DND-41 (cell line): ENCODE results near the gene ABI3.

Experiments used
- ATAC-seq: fragments of 200-7000 bp; cut with Tn5 transposase; 3 replicates; pipeline ENCODE4 v1.9.1; 2021; ENCODE audit warnings: low read depth; ENCODE audit not compliant: insufficient read depth
- DNase-seq: peaks from one replicate; pipeline ENCODE4 v3.0.0-alpha.2; 2020
- H2AFZ ChIP-seq: 2 replicates; pipeline ENCODE4 v1.6.0; 2012; ENCODE audit warnings: low read depth, low read length
- H3K27ac ChIP-seq: 2 replicates; pipeline ENCODE4 v1.5.1; 2012; ENCODE audit warnings: low read length, inconsistent platforms
- H3K27me3 ChIP-seq: fragments of 200-600 bp; sonication (generic); 2 replicates; pipeline ENCODE4 v1.6.0; 2012; ENCODE audit warnings: low read length, mild to moderate bottlenecking, inconsistent platforms; ENCODE audit not compliant: insufficient read depth, poor library complexity
- H3K36me3 ChIP-seq: 2 replicates; pipeline ENCODE4 v1.5.1; 2012; ENCODE audit warnings: low read length, inconsistent platforms; ENCODE audit not compliant: insufficient read depth
- H3K4me1 ChIP-seq: 2 replicates; pipeline ENCODE4 v1.5.1; 2012; ENCODE audit warnings: mild to moderate bottlenecking, low read length; ENCODE audit not compliant: insufficient read depth
- H3K4me2 ChIP-seq: 2 replicates; pipeline ENCODE4 v1.6.0; 2012; ENCODE audit warnings: mild to moderate bottlenecking, moderate library complexity, low read length, inconsistent platforms; ENCODE audit not compliant: insufficient read depth
- H3K4me3 ChIP-seq, 2 experiments: fragments of 200-600 bp in 1 of 2; shearing (Covaris generic) in 1 of 2; 2 replicates each; pipeline ENCODE4 v1.5.1; 2012 to 2016; ENCODE audit warnings: inconsistent platforms in 2 of 2, low read length in 2 of 2, mild to moderate bottlenecking in 2 of 2, low read depth in 1 of 2, moderate library complexity in 1 of 2
- H3K79me2 ChIP-seq: 2 replicates; pipeline ENCODE4 v1.6.0; 2012; ENCODE audit warnings: low read length, inconsistent platforms; ENCODE audit not compliant: insufficient read depth
- H3K9ac ChIP-seq: 2 replicates; pipeline ENCODE4 v1.6.0; 2012; ENCODE audit warnings: low read depth, mild to moderate bottlenecking, inconsistent platforms, low read length, moderate library complexity
- H3K9me3 ChIP-seq: 2 replicates; pipeline ENCODE4 v1.5.1; 2012; ENCODE audit warnings: low read length, moderate library complexity, mild to moderate bottlenecking, inconsistent platforms; ENCODE audit not compliant: insufficient read depth, severe bottlenecking
- H4K20me1 ChIP-seq: 2 replicates; pipeline ENCODE4 v1.6.0; 2012; ENCODE audit warnings: low read length; ENCODE audit not compliant: insufficient read depth
- EZH2 ChIP-seq: IDR thresholded peaks from 3 replicates; pipeline ENCODE4 v1.6.1; 2012; ENCODE audit warnings: borderline replicate concordance, low read depth, mild to moderate bottlenecking, moderate library complexity, low read length, inconsistent platforms; ENCODE audit not compliant: severe bottlenecking
- TF ChIP-seq, protein P1 (sequence below): IDR thresholded peaks from 2 replicates; pipeline ENCODE4 v1.5.1; 2012; ENCODE audit warnings: borderline replicate concordance, low read length, moderate library complexity, mild to moderate bottlenecking; ENCODE audit not compliant: poor library complexity, severe bottlenecking; ENCODE audit errors: extremely low read depth

The ABI3 gene

DNA sequence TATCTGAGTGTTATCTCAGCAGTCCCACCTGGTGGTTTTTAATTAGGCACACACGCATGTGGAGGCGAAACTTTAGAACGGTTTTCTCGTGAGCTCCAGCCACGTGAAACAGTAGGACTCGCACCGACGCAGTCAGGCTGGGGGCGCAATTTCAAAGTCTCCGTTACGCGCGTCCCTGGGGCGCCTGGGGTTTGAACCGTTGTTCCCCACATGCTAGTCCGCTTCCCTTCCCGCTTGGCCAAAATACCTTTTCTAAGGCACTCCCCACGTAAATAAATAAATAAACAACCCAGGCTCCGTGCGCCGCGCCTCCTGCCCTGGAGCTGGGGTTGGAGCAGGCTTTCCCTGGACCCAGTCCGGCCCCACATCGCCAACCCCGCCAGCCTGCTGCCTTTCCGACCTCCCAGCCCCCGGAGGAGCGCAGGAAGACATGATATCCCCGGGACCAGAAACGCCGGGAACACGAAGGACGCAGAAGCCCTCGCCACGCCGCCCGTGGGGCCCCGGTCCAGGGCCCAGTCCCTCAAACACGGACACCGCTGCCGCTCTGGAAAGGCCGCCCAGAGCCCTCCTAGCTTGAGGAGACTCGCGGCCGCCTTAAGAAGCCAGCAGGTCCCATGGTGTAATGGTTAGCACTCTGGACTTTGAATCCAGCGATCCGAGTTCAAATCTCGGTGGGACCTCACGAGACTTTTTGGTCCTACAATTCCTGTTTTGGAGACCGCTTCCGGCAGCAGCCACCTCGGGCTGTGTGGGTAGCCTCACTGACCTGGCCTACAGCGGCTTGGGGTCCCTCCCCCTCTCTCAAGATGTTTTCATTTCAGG, 18.4 kb upstream of the ABI3 start:
- Histone ChIP-seq H3K27ac (peak overlapping the region; percentile 96), H4K20me1 (no peaks in the 10 kb centered on the region), H3K27me3 (no peaks in the 10 kb centered on the region), H3K36me3 (no peaks in the 10 kb centered on the region), H3K9ac (peak overlapping the region; percentile 95), H2AFZ (peak overlapping the region; percentile 88), H3K4me1 (peaks cover 24% of the 10 kb centered on the region), H3K9me3 (no peaks in the 10 kb centered on the region), H3K4me2 (peak overlapping the region; percentile 68), H3K4me3 (peak overlapping the region; percentile 42 to 70), H3K79me2 (no peaks in the 10 kb centered on the region)
- DNase-seq, result peak; percentile 88
- ATAC-seq, result peak; percentile 52
- TF ChIP-seq EZH2, result no peak
- TF ChIP-seq, protein P1, sequence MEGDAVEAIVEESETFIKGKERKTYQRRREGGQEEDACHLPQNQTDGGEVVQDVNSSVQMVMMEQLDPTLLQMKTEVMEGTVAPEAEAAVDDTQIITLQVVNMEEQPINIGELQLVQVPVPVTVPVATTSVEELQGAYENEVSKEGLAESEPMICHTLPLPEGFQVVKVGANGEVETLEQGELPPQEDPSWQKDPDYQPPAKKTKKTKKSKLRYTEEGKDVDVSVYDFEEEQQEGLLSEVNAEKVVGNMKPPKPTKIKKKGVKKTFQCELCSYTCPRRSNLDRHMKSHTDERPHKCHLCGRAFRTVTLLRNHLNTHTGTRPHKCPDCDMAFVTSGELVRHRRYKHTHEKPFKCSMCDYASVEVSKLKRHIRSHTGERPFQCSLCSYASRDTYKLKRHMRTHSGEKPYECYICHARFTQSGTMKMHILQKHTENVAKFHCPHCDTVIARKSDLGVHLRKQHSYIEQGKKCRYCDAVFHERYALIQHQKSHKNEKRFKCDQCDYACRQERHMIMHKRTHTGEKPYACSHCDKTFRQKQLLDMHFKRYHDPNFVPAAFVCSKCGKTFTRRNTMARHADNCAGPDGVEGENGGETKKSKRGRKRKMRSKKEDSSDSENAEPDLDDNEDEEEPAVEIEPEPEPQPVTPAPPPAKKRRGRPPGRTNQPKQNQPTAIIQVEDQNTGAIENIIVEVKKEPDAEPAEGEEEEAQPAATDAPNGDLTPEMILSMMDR, result peak; percentile 58

DNA sequence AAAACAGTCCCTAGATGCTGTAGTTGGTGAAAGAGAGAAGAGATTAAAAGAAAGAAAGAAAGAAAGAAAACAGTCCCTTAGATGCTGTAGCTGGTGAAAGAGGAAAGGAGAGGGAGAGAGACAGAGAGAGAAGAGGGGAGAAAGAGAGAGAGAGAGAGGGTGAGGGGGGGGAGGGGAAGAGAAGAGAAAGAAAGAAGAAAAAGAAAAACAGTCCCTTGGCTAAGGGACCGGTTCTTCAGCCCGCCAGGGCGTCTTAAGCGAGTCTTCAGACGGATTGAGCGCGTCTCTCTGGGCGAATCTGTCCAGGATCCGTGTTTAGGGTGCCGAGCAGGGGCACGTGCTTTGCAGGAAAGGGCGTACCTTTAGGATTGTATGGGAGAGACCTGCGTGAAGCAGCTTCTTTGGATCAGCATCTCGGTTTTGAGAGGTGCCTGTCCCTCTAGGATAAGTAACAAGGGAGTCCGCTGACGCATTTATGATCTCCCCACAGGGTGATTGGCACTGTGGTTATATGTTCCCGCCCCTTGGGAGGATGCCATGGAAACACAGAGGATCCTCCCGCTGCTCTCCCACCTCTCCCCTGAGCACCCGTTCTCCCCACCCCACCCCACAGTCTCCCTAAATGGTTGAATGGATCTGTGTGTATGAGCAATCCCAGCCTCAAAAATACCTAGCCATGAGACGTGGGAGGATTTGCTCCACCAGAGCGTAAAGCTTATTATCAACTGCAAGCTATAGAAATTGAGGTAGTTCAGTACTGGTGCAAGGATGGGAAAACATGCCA, 16.8 kb upstream of the ABI3 start:
- H3K27ac ChIP-seq, result no peak overlapping the region
- H3K9me3 ChIP-seq, result no peaks in the 10 kb centered on the region
- peak overlapping the region; percentile 95 for H3K9ac ChIP-seq
- no peaks in the 10 kb centered on the region for H3K36me3 ChIP-seq
- ATAC-seq, result no peak
- H3K79me2 ChIP-seq, result no peaks in the 10 kb centered on the region
- peak overlapping the region; percentile 68 for H3K4me2 ChIP-seq
- H2AFZ ChIP-seq, result peak overlapping the region; percentile 85; the same call in 1 of the 2 replicates
- H3K27me3 ChIP-seq, result no peaks in the 10 kb centered on the region
- TF ChIP-seq, protein P1, result no peak
- TF ChIP-seq EZH2, result no peak
- H4K20me1 ChIP-seq, result no peaks in the 10 kb centered on the region
- H3K4me1 ChIP-seq, result peaks cover 24% of the 10 kb centered on the region
- no peak for DNase-seq
- H3K4me3 ChIP-seq, result peak overlapping the region; percentile 28 to 70; a peak in 3 of 4 replicates

DNA sequence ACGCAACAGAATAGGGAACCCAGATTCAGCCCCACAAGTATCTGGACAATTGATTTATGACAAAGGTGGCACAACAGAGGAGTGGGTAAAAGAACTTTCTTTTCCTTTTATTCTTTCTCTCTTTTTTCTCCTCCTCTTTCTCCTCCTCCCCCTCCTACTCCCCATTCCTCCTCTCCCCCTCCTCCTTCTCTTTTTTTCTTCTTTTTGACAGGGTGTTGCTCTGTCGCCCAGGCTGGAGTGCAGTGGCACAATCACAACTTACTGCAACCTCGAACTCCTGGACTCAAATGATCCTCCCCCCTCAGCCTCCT, 16.3 kb upstream of the ABI3 start:
- no peak overlapping the region for H3K4me2 ChIP-seq
- no peak overlapping the region for H3K4me3 ChIP-seq
- ATAC-seq (no peak), DNase-seq (no peak)
- H3K79me2 ChIP-seq, result no peaks in the 10 kb centered on the region
- no peak overlapping the region for H3K27ac ChIP-seq
- no peak overlapping the region for H3K9ac ChIP-seq
- H4K20me1 ChIP-seq, result no peaks in the 10 kb centered on the region
- no peaks in the 10 kb centered on the region for H3K27me3 ChIP-seq
- no peaks in the 10 kb centered on the region for H3K9me3 ChIP-seq
- TF ChIP-seq, protein P1, result no peak
- no peak for TF ChIP-seq EZH2
- H2AFZ ChIP-seq, result no peak overlapping the region
- peaks cover 24% of the 10 kb centered on the region for H3K4me1 ChIP-seq
- no peaks in the 10 kb centered on the region for H3K36me3 ChIP-seq
